Right ventricle myocardium superior (tissue), 1 donor: ENCODE results near the gene ACOT2. TPM values are rescaled to one million over a fixed set of nuclear protein-coding genes. Genes with fewer than 3 reads are reported as not detected.
"Not testable (repeated sequence)": the region's sequence is repeated elsewhere in the genome, so short reads cannot be mapped to it uniquely, and the experiment has no call there.

Experiments used
- ATAC-seq: fragments of 200-7000 bp; cut with Tn5 transposase; one replicate; pipeline ENCODE4 v1.9.1; 2020; ENCODE audit warnings: mild to moderate bottlenecking; ENCODE audit not compliant: poor library complexity
- DNase-seq: peaks from one replicate; pipeline ENCODE4 v3.0.0-alpha.2; 2020
- intact Hi-C: fragments of 100-400 bp; cut with DNase I; formaldehyde crosslinking; loops from one replicate; pipeline ENCODE4 v1.11.2; 2022
- total RNA-seq: library from RNA; stranded (reverse); fragmentation: NEBNext Ultra II Directional; extraction: Animal tissue kit (Norgen Biotek cat#: 25700); gene quantifications from one replicate; pipeline ENCODE4 v1.2.1, GENCODE V29; 2021
- donor health status: DM: no; HTN: yes; CAD: no; lungs with severe emphysema.

Gene ACOT2
- total RNA-seq, 1 donor from 2014 or later: 229 TPM

- ATAC-seq, intact Hi-C loops, DNase-seq: not testable (repeated sequence)
These were observed 2.6 kb upstream of the ACOT2 start for GRCh38 chr14:73566431-73566830.

DNA sequence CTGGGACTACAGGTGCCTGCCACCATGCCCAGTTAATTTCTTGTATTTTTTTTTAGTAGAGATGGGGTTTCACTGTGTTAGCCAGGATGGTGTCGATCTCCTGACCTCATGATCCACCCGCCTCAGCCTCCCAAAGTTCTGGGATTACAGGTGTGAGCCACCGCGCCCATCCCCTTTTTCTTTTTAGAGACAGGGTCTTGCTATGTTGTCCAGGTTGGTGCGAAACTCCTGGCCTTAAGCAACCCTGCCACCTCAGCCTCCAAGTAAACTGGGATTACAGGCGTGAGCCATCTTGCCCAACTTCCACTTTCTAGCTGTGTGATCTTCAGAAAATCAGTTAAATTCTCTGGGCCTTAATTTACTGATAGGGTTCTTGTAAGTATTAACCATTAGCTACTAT is 2.1 kb upstream of the ACOT2 start:
- ATAC-seq, intact Hi-C loops: not testable (repeated sequence)

DNA sequence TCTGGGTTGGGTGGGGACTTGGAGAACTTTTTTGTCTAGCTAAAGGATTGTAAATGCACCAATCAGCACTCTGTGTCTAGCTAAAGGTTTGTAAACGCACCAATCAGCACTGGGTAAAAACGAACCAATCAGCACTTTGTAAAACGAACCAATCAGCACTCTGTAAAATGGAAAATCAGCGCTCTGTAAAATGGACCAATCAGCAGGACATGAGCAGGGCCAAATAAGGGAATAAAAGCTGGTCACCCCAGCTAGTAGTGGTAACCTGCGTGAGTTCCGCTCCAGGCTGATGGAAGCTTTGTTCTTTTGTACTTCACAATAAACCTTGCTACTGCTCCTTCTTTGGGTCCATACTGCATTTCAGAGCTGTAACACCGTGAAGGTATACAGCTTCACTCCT is 1.7 kb upstream of the ACOT2 start:
- intact Hi-C loops: no loop called here
- ATAC-seq (no peak), DNase-seq (no peak)

More for the DNA sequence above, 2.1 kb upstream of the ACOT2 start:
- not testable (repeated sequence) for DNase-seq

DNA sequence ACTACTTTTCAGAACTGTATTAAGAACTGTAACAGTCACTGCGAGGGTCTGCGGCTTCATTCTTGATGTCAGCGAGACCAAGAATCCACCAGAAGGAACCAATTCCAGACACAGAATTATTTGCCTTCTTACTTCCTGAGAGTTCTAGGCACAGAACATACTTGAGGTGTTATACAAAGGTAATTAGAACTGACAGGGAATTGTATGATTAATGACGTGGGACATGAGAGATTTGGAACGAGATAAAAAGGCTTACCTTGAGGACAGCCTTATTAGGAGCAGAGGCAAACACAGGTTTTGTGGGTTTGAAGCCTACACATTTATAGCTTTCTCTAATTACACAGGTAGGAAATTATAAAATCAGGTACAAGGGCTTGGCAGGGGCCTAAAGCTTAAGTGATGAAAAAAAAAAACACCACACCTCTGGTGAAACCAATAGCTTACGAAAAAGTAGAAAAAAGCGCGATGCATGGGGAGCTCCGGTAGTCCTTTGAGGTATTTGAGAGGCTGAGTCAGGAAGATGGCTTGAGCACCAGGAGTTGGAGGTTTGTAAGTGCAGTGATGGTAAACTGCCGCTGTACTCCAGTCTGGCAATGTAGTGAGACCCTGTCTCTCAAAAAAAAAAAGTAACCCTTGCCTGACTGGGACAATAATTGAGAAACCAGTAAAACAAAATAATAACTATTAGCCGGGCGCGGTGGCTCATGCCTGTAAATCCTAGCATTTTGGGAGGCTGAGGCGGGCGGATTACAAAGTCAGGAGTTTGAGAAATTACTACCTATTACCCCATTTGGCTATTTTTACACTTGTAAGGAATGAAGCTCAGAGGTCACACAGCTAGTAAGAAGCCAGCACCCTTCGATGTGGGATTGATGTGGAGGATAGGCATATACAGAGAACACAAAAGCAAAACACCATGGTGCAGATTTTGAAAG is 795 bp upstream of the ACOT2 start:
- intact Hi-C loops: no loop called here
- DNase-seq (no peak), ATAC-seq (no peak)

- intact Hi-C loops, ATAC-seq, DNase-seq: not testable (repeated sequence)
These were observed 178 bp upstream of the ACOT2 start for GRCh38 chr14:73568886-73569184.

- peak; percentile 80 for DNase-seq
- intact Hi-C loops: not testable (repeated sequence)
- peak; percentile 74 for ATAC-seq
These were observed 1.9 kb downstream of the ACOT2 start for GRCh38 chr14:73570913-73571312.

DNA sequence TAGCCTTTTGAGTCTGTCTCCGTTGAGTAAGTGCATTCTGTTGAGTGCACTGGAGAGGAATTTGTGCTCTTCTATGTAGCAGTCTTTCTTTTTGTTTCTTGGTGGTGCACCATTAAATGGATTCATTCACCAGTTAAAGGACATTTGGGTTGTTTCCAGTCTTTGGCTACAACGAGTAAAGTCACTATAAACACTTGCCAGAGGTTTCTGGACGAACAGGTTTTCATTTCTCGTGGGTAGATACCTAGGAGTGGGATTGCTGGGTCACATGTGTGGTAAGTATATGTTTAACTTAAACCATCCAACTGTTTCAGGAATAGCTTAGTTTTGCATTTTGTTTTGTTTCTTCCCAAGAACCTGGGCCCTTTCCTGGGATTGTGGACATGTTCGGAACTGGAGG is 4.0 kb downstream of the ACOT2 start:
- ATAC-seq, intact Hi-C loops, DNase-seq: not testable (repeated sequence)

GRCh38 chr14:73573740-73574139 is 4.7 kb downstream of the ACOT2 start:
- DNase-seq, ATAC-seq, intact Hi-C loops: not testable (repeated sequence)

GRCh38 chr14:73574251-73574650 is 5.2 kb downstream of the ACOT2 start:
- intact Hi-C loops, ATAC-seq, DNase-seq: not testable (repeated sequence)

DNA sequence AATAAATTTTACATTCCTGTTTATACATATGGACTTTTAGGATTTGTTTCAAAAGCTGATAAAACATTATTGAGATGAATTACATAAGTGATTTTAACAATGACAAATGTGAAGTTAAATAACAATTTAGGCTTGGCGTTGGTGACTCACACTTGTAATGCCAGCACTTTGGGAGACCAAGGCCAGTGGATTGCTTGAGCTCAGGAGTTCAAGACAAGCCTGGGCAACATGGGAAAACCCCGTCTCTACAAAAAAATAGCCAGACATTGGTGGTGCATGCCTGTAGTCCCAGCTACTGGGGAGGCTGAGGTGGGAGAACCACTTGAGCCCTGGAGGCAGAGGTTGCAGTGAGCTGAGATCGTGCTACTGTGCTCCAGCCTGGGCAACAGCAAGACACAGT is 7.4 kb downstream of the ACOT2 start:
- intact Hi-C loops: no loop called here
- no peak for DNase-seq
- ATAC-seq: no peak

GRCh38 chr14:73577214-73577613 is 8.2 kb downstream of the ACOT2 start:
- DNase-seq, intact Hi-C loops: not testable (repeated sequence)
- ATAC-seq: peak; percentile 90

GRCh38 chr14:73582102-73582979 is 13.3 kb downstream of the ACOT2 start:
- intact Hi-C loops, ATAC-seq, DNase-seq: not testable (repeated sequence)

DNA sequence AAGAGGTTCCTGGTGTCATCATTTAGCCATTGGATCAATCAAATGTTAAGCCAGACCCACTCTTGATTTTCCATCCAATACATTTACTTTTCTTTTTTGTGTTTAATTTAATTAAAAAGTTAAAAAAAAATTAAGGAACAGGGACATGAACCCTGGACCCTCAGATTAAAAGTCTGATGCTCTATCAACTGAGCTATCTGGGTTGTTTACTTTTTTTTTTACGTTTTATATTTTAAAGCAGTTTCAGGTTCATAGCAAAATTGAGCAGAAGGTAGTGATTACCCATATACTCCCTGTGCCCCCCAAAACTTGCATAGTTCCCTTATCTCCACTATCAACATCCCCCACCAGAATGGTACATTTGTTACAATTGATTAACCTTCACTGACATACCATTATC is 19.7 kb downstream of the ACOT2 start:
- ATAC-seq (no peak), DNase-seq (no peak)
- intact Hi-C loops: no loop called here

GRCh38 chr14:73589116-73589515 is 20.1 kb downstream of the ACOT2 start:
- no peak for DNase-seq
- intact Hi-C loops: no loop called here
- no peak for ATAC-seq

- intact Hi-C loops, DNase-seq, ATAC-seq: not testable (repeated sequence)
These were observed 21.6 kb downstream of the ACOT2 start for GRCh38 chr14:73590673-73591004.

- intact Hi-C loops: no loop called here
- DNase-seq: peak; percentile 60
- peak; percentile 93 for ATAC-seq
These were observed 22.9 kb downstream of the ACOT2 start, which contains the start of gene ACOT4 for GRCh38 chr14:73591690-73592449. Gene ACOT4, plus strand, starts transcription at chr14:73591873. Its CDS starts 87 bp downstream, at chr14:73591960.

- no peak for DNase-seq
- intact Hi-C loops: no loop called here
These were observed 25.5 kb downstream of the ACOT2 start for GRCh38 chr14:73594491-73594890.

DNA sequence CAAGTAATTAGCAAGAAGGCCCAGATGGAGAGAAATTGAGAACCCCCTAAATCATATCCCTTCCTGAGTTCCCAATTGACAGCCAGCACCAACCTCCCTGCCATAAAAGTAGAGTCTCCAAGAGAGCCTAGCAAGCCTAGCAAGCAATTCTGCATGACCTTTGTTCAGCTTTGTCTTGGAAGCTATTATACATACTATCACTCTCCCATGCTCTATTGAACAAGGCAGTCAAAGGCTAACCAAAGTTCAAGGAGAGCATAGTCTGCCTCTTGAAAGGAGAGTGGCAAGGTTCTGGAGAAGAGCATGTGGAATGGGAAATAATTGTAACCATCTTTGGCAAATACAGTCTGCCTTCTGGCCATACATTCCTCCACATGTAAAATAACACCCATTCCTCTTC is 30.5 kb downstream of the ACOT2 start:
- intact Hi-C loops: no loop called here
- no peak for DNase-seq
- ATAC-seq: no peak

More at GRCh38 chr14:73594491-73594890, 25.5 kb downstream of the ACOT2 start:
- ATAC-seq: no peak

DNA sequence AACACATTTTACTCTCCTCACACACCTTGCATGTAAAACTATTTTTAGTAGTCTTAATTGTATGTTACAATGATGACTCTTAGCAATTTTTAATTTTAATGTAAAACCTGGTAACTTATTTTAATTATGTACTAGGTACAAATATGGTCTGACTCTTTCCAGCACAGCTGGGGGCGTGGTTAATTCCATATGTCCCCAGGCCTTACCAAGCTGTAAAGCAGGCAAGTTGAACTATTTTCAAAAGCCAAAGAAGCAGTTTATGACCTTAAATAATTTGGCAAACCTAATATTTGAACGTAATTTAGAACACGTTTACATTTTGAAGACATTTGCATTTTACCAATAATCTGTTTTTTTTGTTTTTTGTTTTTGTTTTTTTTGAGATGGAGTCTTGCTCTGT is 34.0 kb downstream of the ACOT2 start:
- DNase-seq: no peak
- intact Hi-C loops: no loop called here
- ATAC-seq: no peak
